NCI-H2227 (cell line): ENCODE data around the gene LRRC73.
A peak's percentile ranks its signal among the peaks of the same experiment; 100 is the strongest.

Source experiments
- DNase-seq: peaks from one replicate; lab custom pipeline; 2025; ENCODE audit not compliant: unreplicated experiment; lab: John Stamatoyannopoulos, UW

Gene LRRC73

GRCh38 chr6:43493833-43494232 lies 16.3 kb downstream of the LRRC73 start:
- DNase-seq = no peak

- DNase-seq = no peak
Measured at GRCh38 chr6:43493230-43493629, 16.9 kb downstream of the LRRC73 start.

- DNase-seq = no peak
Measured at GRCh38 chr6:43492673-43493072, 17.5 kb downstream of the LRRC73 start.

- DNase-seq = no peak
Measured at GRCh38 chr6:43491750-43492661, 18.1 kb downstream of the LRRC73 start.

GRCh38 chr6:43490523-43490939 lies 19.6 kb downstream of the LRRC73 start:
- DNase-seq = no peak

- DNase-seq = no peak
Measured at GRCh38 chr6:43489277-43490072, 20.7 kb downstream of the LRRC73 start.

GRCh38 chr6:43488667-43489276 lies 21.4 kb downstream of the LRRC73 start:
- no peak for DNase-seq

- DNase-seq = no peak
Measured at GRCh38 chr6:43481591-43482236, 28.4 kb downstream of the LRRC73 start.

- no peak for DNase-seq
Measured at GRCh38 chr6:43481075-43481474, 29.1 kb downstream of the LRRC73 start.

GRCh38 chr6:43478008-43478372 lies 32.2 kb downstream of the LRRC73 start:
- DNase-seq = no peak

GRCh38 chr6:43477235-43478007 lies 32.7 kb downstream of the LRRC73 start, which contains the start of gene TJAP1:
TJAP1 (plus strand) TSS chr6:43477570; CDS start chr6:43499002, 21,432 bp downstream.
- DNase-seq = peak; percentile 93

- no peak for DNase-seq
Measured at GRCh38 chr6:43476746-43477145, 33.4 kb downstream of the LRRC73 start.

GRCh38 chr6:43475516-43475915 lies 34.6 kb downstream of the LRRC73 start:
- no peak for DNase-seq

- DNase-seq = no peak
Measured at GRCh38 chr6:43472515-43472914, 37.6 kb downstream of the LRRC73 start.

- no peak for DNase-seq
Measured at GRCh38 chr6:43471399-43471798, 38.7 kb downstream of the LRRC73 start.

- DNase-seq = no peak
Measured at GRCh38 chr6:43469947-43470346, 40.2 kb downstream of the LRRC73 start.

- no peak for DNase-seq
Measured at GRCh38 chr6:43468748-43469681, 41.1 kb downstream of the LRRC73 start.

- no peak for DNase-seq
Measured at GRCh38 chr6:43468240-43468639, 41.9 kb downstream of the LRRC73 start.

GRCh38 chr6:43467752-43468151 lies 42.4 kb downstream of the LRRC73 start:
- no peak for DNase-seq
